Glomerular visceral epithelial cell (primary cell): Measurements from ENCODE around the gene KCNK18.

Experiments
- DNase-seq: peaks from one replicate; pipeline ENCODE4 v3.0.0-alpha.2; 2016; ENCODE audit errors: extremely low spot score

Gene KCNK18

GRCh38 chr10:117250411-117250810, 53.1 kb downstream of the KCNK18 start:
- no peak for DNase-seq

- DNase-seq, result no peak
Observed at GRCh38 chr10:117253908-117254307, 56.6 kb downstream of the KCNK18 start.

- DNase-seq, result no peak
Observed at GRCh38 chr10:117254338-117254737, 57.0 kb downstream of the KCNK18 start.

- no peak for DNase-seq
Observed at GRCh38 chr10:117254774-117255735, 57.8 kb downstream of the KCNK18 start.

GRCh38 chr10:117255835-117256460, 58.7 kb downstream of the KCNK18 start:
- no peak for DNase-seq

- no peak for DNase-seq
Observed at GRCh38 chr10:117256910-117257309, 59.6 kb downstream of the KCNK18 start.

GRCh38 chr10:117257721-117258120, 60.4 kb downstream of the KCNK18 start:
- DNase-seq, result no peak

- no peak for DNase-seq
Observed at GRCh38 chr10:117259279-117259678, 62.0 kb downstream of the KCNK18 start.
